Measurements from ENCODE around the gene NFIC. TPM values are rescaled to one million over a fixed set of nuclear protein-coding genes. Genes with fewer than 3 reads are reported as not detected.

NFIC gene
- total and polyA plus RNA-seq, 2 of the 4 experiments (the other 2 are of a cell fraction): 21.9 to 32.1 TPM

DNA sequence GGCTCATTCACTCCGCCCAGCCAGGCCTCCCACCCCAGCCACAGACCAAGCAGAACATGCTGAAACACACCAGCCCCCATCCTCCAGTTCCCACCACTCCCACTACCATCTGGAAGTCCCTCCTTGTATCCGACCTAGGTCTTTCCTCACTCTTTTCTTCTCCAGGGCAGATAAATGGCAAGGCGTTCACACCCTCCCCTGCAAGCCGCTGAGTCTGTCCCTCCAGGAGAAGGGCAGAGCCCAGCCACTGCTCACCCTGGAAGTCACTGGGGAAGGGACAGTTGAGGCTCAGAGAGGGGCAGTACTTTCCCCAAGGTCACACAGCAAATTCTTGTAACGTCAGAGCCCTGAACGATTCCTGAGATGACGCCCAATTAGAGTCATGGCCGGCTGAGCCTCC, 45.5 kb upstream of the NFIC start:
- H3K4me1 ChIP-seq (ENCODE audit: control insufficient read depth, insufficient read depth, low read length): no peaks in the 10 kb centered on the region
- no peak overlapping the region for H3K18ac ChIP-seq (ENCODE audit: low read depth, low read length)
- no peak overlapping the region for H4K8ac ChIP-seq (ENCODE audit: low read depth in 2 of 2, low read length in 2 of 2)
- TF ChIP-seq CEBPB (IDR thresholded peaks at IDR 0.05; ENCODE audit: low read depth, low read length): no peak
- TF ChIP-seq, protein P1, sequence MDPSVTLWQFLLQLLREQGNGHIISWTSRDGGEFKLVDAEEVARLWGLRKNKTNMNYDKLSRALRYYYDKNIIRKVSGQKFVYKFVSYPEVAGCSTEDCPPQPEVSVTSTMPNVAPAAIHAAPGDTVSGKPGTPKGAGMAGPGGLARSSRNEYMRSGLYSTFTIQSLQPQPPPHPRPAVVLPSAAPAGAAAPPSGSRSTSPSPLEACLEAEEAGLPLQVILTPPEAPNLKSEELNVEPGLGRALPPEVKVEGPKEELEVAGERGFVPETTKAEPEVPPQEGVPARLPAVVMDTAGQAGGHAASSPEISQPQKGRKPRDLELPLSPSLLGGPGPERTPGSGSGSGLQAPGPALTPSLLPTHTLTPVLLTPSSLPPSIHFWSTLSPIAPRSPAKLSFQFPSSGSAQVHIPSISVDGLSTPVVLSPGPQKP (IDR thresholded peaks at IDR 0.05; ENCODE audit: borderline replicate concordance, low read depth, low read length): no peak
- no peak for TF ChIP-seq SMC3 (IDR thresholded peaks at IDR 0.05; ENCODE audit: low read depth, low read length)
- TF ChIP-seq RAD21 (IDR thresholded peaks at IDR 0.05; ENCODE audit: low read length): no peak
- no peak for TF ChIP-seq POLR2A (IDR thresholded peaks at IDR 0.05; ENCODE audit: low read depth, low read length)
- TF ChIP-seq MXI1 (IDR thresholded peaks at IDR 0.05; ENCODE audit: borderline replicate concordance, low read depth, low read length): no peak
- no peak for TF ChIP-seq NFE2L2 (IDR thresholded peaks at IDR 0.05; ENCODE audit: low read depth, low read length)
- no peak for TF ChIP-seq RFX5 (IDR thresholded peaks at IDR 0.05; ENCODE audit: low read depth, low read length)
- TF ChIP-seq BHLHE40 (IDR thresholded peaks at IDR 0.05; ENCODE audit: low read depth, low read length): no peak
- TF ChIP-seq MAZ (IDR thresholded peaks at IDR 0.05; ENCODE audit: borderline replicate concordance, low read depth, low read length): no peak
- TF ChIP-seq, protein P2, sequence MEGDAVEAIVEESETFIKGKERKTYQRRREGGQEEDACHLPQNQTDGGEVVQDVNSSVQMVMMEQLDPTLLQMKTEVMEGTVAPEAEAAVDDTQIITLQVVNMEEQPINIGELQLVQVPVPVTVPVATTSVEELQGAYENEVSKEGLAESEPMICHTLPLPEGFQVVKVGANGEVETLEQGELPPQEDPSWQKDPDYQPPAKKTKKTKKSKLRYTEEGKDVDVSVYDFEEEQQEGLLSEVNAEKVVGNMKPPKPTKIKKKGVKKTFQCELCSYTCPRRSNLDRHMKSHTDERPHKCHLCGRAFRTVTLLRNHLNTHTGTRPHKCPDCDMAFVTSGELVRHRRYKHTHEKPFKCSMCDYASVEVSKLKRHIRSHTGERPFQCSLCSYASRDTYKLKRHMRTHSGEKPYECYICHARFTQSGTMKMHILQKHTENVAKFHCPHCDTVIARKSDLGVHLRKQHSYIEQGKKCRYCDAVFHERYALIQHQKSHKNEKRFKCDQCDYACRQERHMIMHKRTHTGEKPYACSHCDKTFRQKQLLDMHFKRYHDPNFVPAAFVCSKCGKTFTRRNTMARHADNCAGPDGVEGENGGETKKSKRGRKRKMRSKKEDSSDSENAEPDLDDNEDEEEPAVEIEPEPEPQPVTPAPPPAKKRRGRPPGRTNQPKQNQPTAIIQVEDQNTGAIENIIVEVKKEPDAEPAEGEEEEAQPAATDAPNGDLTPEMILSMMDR (conservative IDR thresholded peaks at IDR 0.05; ENCODE audit: low read depth, low read length): no peak
- TF ChIP-seq, protein P3, sequence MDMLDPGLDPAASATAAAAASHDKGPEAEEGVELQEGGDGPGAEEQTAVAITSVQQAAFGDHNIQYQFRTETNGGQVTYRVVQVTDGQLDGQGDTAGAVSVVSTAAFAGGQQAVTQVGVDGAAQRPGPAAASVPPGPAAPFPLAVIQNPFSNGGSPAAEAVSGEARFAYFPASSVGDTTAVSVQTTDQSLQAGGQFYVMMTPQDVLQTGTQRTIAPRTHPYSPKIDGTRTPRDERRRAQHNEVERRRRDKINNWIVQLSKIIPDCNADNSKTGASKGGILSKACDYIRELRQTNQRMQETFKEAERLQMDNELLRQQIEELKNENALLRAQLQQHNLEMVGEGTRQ (IDR thresholded peaks at IDR 0.05; ENCODE audit: low read depth, low read length): no peak
- TF ChIP-seq MAFK (IDR thresholded peaks at IDR 0.05; ENCODE audit: low read depth, low read length): no peak
- no peak for TF ChIP-seq FOS (IDR thresholded peaks at IDR 0.05; ENCODE audit: low read depth, low read length)
- no peak for TF ChIP-seq RCOR1 (IDR thresholded peaks at IDR 0.05; ENCODE audit: insufficient replicate concordance, low read length)
- no peak for TF ChIP-seq CHD1 (IDR thresholded peaks at IDR 0.05; ENCODE audit: low read depth, low read length)
- H3K9me1 ChIP-seq (ENCODE audit: insufficient read depth, low read length): no peaks in the 10 kb centered on the region
- DNase-seq: no peak
- no peaks in the 10 kb centered on the region for H3K36me3 ChIP-seq (ENCODE audit: control insufficient read depth, insufficient read depth, low read length)
- no peak overlapping the region for H3K4me3 ChIP-seq (ENCODE audit: insufficient read depth, low read depth, low read length)
- H2AK9ac ChIP-seq (replicated peaks; ENCODE audit: low read depth, low read length, poor library complexity): no peak overlapping the region
- dilution Hi-C loops (cut with HindIII; ENCODE audit: low sequenced_read_pairs, unreplicated experiment): no loop called here
- H3K9ac ChIP-seq (ENCODE audit: low read depth, low read length): no peak overlapping the region
- no peak overlapping the region for H3K4me2 ChIP-seq (ENCODE audit: low read depth, low read length)
- H3K27me3 ChIP-seq (ENCODE audit: control insufficient read depth, insufficient read depth, low read length): peaks cover 7% of the 10 kb centered on the region; the same call in 1 of the 2 replicates
- BruUV-seq (replicated peaks): no TSS peak
- no peak overlapping the region for H3K23ac ChIP-seq (ENCODE audit: low read depth, low read length)
- H3K9me3 ChIP-seq (ENCODE audit: control insufficient read depth, insufficient read depth, low read length): no peaks in the 10 kb centered on the region
- no peaks in the 10 kb centered on the region for H3K79me1 ChIP-seq (ENCODE audit: low read depth in 1 of 2, low read length in 2 of 2)
- no peak overlapping the region for H3K4ac ChIP-seq (ENCODE audit: low read depth, low read length)
- no peak overlapping the region for H3K56ac ChIP-seq (ENCODE audit: extremely low read depth, insufficient read depth, low read length)
- ChIA-PET CTCF (no interaction called here), POLR2A (ENCODE audit: unreplicated experiment) (no interaction called here)
- no peak overlapping the region for H4K5ac ChIP-seq (ENCODE audit: low read depth, low read length)
- intact Hi-C loops (cut with micrococcal nuclease): loop anchor here (10.0 kb wide), 2 partner anchors 294 to 384 kb away; partner anchors contain the start of genes PIP5K1C and TJP3
- no peak overlapping the region for H4K91ac ChIP-seq (ENCODE audit: insufficient read depth, low read depth, low read length)
- no CpG with 5 or more reads among the region's 8 CpGs for WGBS, 2 experiments (ENCODE audit: extremely low coverage in 2 of 2, insufficient read length in 1 of 2)
- no peak for ATAC-seq (ENCODE audit: low read depth)
- no peak overlapping the region for H2BK15ac ChIP-seq (ENCODE audit: low read depth, low read length)
- no peak overlapping the region for H2AK5ac ChIP-seq (ENCODE audit: low read depth, low read length)
- no peak overlapping the region for H2AFZ ChIP-seq (replicated peaks; ENCODE audit: low read length, poor library complexity)
- no peaks in the 10 kb centered on the region for H4K20me1 ChIP-seq (ENCODE audit: insufficient read depth, low read length)
- in situ Hi-C loops (cut with MboI; ENCODE audit: low sequenced_read_pairs): loop anchor here (25.0 kb wide), 1 partner anchor 291 kb away; the partner anchor contains the start of gene TBXA2R
- H3K14ac ChIP-seq (replicated peaks; ENCODE audit: low read depth, low read length): no peak overlapping the region
- H2BK20ac ChIP-seq (ENCODE audit: low read depth, low read length): no peak overlapping the region
- H2BK120ac ChIP-seq (ENCODE audit: low read depth, low read length): no peak overlapping the region
- no peak overlapping the region for H2BK5ac ChIP-seq (ENCODE audit: low read depth, low read length, poor library complexity, severe bottlenecking)
- no peak overlapping the region for H3K27ac ChIP-seq (ENCODE audit: insufficient read depth, low read length)
